Trophoblast cell (in vitro differentiated cells and primary cell): ENCODE measurements around the gene CLDN24.
A peak's percentile ranks its signal among the peaks of the same experiment; 100 is the strongest.

ENCODE experiments used
- DNase-seq, 2 donors: peaks; one replicate each; pipeline ENCODE4 v3.0.0-alpha.2; 2016
- H2AFZ ChIP-seq: 2 replicates; pipeline ENCODE4 v1.6.1; 2013; ENCODE audit warnings: low read length, moderate library complexity, mild to moderate bottlenecking; ENCODE audit not compliant: insufficient read depth, poor library complexity
- H2AK5ac ChIP-seq: 2 replicates; pipeline ENCODE4 v1.6.1; 2013; ENCODE audit warnings: mild to moderate bottlenecking, low read length
- H2BK120ac ChIP-seq: 2 replicates; pipeline ENCODE4 v1.6.1; 2013; ENCODE audit warnings: low read length, mild to moderate bottlenecking, moderate library complexity; ENCODE audit not compliant: insufficient read depth, poor library complexity
- H2BK12ac ChIP-seq: 2 replicates; pipeline ENCODE4 v1.6.1; 2013; ENCODE audit warnings: mild to moderate bottlenecking, low read length, moderate library complexity
- H2BK5ac ChIP-seq: 2 replicates; pipeline ENCODE4 v1.6.1; 2013; ENCODE audit warnings: low read length, low read depth, moderate library complexity, mild to moderate bottlenecking; ENCODE audit not compliant: poor library complexity
- H3K14ac ChIP-seq: 2 replicates; pipeline ENCODE4 v1.6.1; 2013; ENCODE audit warnings: mild to moderate bottlenecking, low read length
- H3K18ac ChIP-seq: 2 replicates; pipeline ENCODE4 v1.6.1; 2013; ENCODE audit warnings: mild to moderate bottlenecking, low read length
- H3K23ac ChIP-seq: 2 replicates; pipeline ENCODE4 v1.6.1; 2013; ENCODE audit warnings: low read length
- H3K27ac ChIP-seq: 2 replicates; pipeline ENCODE4 v1.5.1; 2013; ENCODE audit warnings: low read depth, mild to moderate bottlenecking, inconsistent platforms, low read length, moderate library complexity
- H3K27me3 ChIP-seq: 2 replicates; pipeline ENCODE4 v1.6.1; 2013; ENCODE audit warnings: inconsistent platforms, mild to moderate bottlenecking, low read length, moderate library complexity; ENCODE audit not compliant: insufficient read depth
- H3K36me3 ChIP-seq, 2 experiments: 1 replicate in 1 of 2; 2 replicates in 1 of 2; pipeline ENCODE4 v1.6.1; 2013; ENCODE audit warnings: low read length in 2 of 2, mild to moderate bottlenecking in 2 of 2, moderate library complexity in 1 of 2; ENCODE audit not compliant: insufficient read depth in 2 of 2, control insufficient read depth in 1 of 2
- H3K4ac ChIP-seq: 2 replicates; pipeline ENCODE4 v1.6.1; 2013; ENCODE audit warnings: low read depth, mild to moderate bottlenecking, low read length, moderate library complexity
- H3K4me1 ChIP-seq, 2 experiments: 1 replicate in 1 of 2; 2 replicates in 1 of 2; pipeline ENCODE4 v1.6.1; 2013; ENCODE audit warnings: low read length in 2 of 2, mild to moderate bottlenecking in 2 of 2, moderate library complexity in 1 of 2; ENCODE audit not compliant: insufficient read depth in 2 of 2, control insufficient read depth in 1 of 2
- H3K4me2 ChIP-seq: 2 replicates; pipeline ENCODE4 v1.6.1; 2013; ENCODE audit warnings: inconsistent platforms, mild to moderate bottlenecking, low read length, moderate library complexity
- H3K4me3 ChIP-seq: 2 replicates; pipeline ENCODE4 v1.5.1; 2013; ENCODE audit warnings: mild to moderate bottlenecking, low read depth, low read length, inconsistent platforms
- H3K79me1 ChIP-seq: one replicate; pipeline ENCODE4 v1.6.1; 2013; ENCODE audit warnings: low read length
- H3K79me2 ChIP-seq: 2 replicates; pipeline ENCODE4 v1.6.1; 2013; ENCODE audit warnings: low read length, mild to moderate bottlenecking; ENCODE audit not compliant: control insufficient read depth, insufficient read depth, poor library complexity
- H3K9ac ChIP-seq: 2 replicates; pipeline ENCODE4 v1.6.1; 2013; ENCODE audit warnings: mild to moderate bottlenecking, low read length
- H3K9me3 ChIP-seq: 2 replicates; pipeline ENCODE4 v1.6.1; 2013; ENCODE audit warnings: low read depth, mild to moderate bottlenecking, control low read depth, inconsistent platforms, low read length; ENCODE audit not compliant: insufficient read depth
- H4K12ac ChIP-seq: 2 replicates; pipeline ENCODE4 v1.6.1; 2013; ENCODE audit warnings: low read depth, mild to moderate bottlenecking, low read length, moderate library complexity
- H4K8ac ChIP-seq: 2 replicates; pipeline ENCODE4 v1.6.1; 2013; ENCODE audit warnings: low read depth, mild to moderate bottlenecking, low read length, moderate library complexity
- H4K91ac ChIP-seq: one replicate; pipeline ENCODE4 v1.6.1; 2013; ENCODE audit warnings: low read depth, mild to moderate bottlenecking, low read length, moderate library complexity
- WGBS: extraction: QIAGEN DNeasy Blood & Tissue Kit; methylation state at CpG from one replicate; pipeline ENCODE4 v1.1.7; 2013; ENCODE audit warnings: missing lambda C conversion rate; ENCODE audit not compliant: insufficient read length, insufficient coverage; ENCODE audit errors: extremely low coverage; 5-methylcytosine and 5-hydroxymethylcytosine counted together

The CLDN24 gene

GRCh38 chr4:183295711-183296110 lies 26.5 kb downstream of the CLDN24 start:
- Histone ChIP-seq H3K4me2 (peak overlapping the region; percentile 2), H3K18ac (no peak overlapping the region), H3K36me3 (peaks cover 4 to 8% of the 10 kb centered on the region in 2 experiments), H3K9ac (no peak overlapping the region), H2AK5ac (no peak overlapping the region), H3K23ac (no peak overlapping the region), H2BK12ac (no peak overlapping the region), H3K4ac (no peak overlapping the region), H4K12ac (no peak overlapping the region), H3K79me1 (no peaks in the 10 kb centered on the region), H3K4me1 (peaks cover 7 to 9% of the 10 kb centered on the region in 2 experiments), H3K27ac (no peak overlapping the region), H2AFZ (no peak overlapping the region), H4K8ac (no peak overlapping the region), H2BK120ac (no peak overlapping the region), H3K14ac (no peak overlapping the region), H3K79me2 (no peaks in the 10 kb centered on the region), H3K4me3 (no peak overlapping the region), H2BK5ac (no peak overlapping the region), H3K9me3 (no peaks in the 10 kb centered on the region), H4K91ac (no peak overlapping the region), H3K27me3 (no peaks in the 10 kb centered on the region)
- DNase-seq, result peak; percentile 47 to 68
- WGBS, result no CpG with 5 or more reads among the region's 10 CpGs

GRCh38 chr4:183291070-183291469 lies 31.2 kb downstream of the CLDN24 start:
- H2BK12ac ChIP-seq, result no peak overlapping the region
- H3K9ac ChIP-seq, result no peak overlapping the region
- H4K12ac ChIP-seq, result no peak overlapping the region
- no peak overlapping the region for H3K23ac ChIP-seq
- H3K36me3 ChIP-seq, result peaks cover 20 to 24% of the 10 kb centered on the region in 2 experiments
- H4K91ac ChIP-seq, result no peak overlapping the region
- H2BK5ac ChIP-seq, result no peak overlapping the region
- WGBS, result no CpG with 5 or more reads among the region's 2 CpGs
- H3K4ac ChIP-seq, result no peak overlapping the region
- H3K4me2 ChIP-seq, result no peak overlapping the region
- H3K18ac ChIP-seq, result no peak overlapping the region
- no peaks in the 10 kb centered on the region for H3K9me3 ChIP-seq
- H2AFZ ChIP-seq, result no peak overlapping the region
- no peaks in the 10 kb centered on the region for H3K79me1 ChIP-seq
- no peak overlapping the region for H3K14ac ChIP-seq
- H4K8ac ChIP-seq, result no peak overlapping the region
- no peak overlapping the region for H2AK5ac ChIP-seq
- no peak overlapping the region for H2BK120ac ChIP-seq
- no peaks in the 10 kb centered on the region for H3K27me3 ChIP-seq
- peaks cover 7 to 9% of the 10 kb centered on the region in 2 experiments for H3K4me1 ChIP-seq
- DNase-seq, result no peak
- H3K4me3 ChIP-seq, result no peak overlapping the region
- no peak overlapping the region for H3K27ac ChIP-seq
- no peaks in the 10 kb centered on the region for H3K79me2 ChIP-seq

GRCh38 chr4:183289688-183290087 lies 32.5 kb downstream of the CLDN24 start:
- no CpG with 5 or more reads among the region's 5 CpGs for WGBS
- Histone ChIP-seq H3K4ac (no peak overlapping the region), H4K91ac (no peak overlapping the region), H2AFZ (no peak overlapping the region), H2BK5ac (no peak overlapping the region), H3K36me3 (peaks cover 23 to 32% of the 10 kb centered on the region in 2 experiments), H3K79me2 (no peaks in the 10 kb centered on the region), H3K23ac (no peak overlapping the region), H4K12ac (no peak overlapping the region), H3K79me1 (no peaks in the 10 kb centered on the region), H3K27me3 (no peaks in the 10 kb centered on the region), H3K14ac (no peak overlapping the region), H3K4me2 (no peak overlapping the region), H2BK12ac (no peak overlapping the region), H4K8ac (no peak overlapping the region), H3K27ac (no peak overlapping the region), H3K4me1 (no peaks in the 10 kb centered on the region), H3K18ac (no peak overlapping the region), H3K9ac (no peak overlapping the region), H2BK120ac (no peak overlapping the region), H2AK5ac (no peak overlapping the region), H3K4me3 (no peak overlapping the region), H3K9me3 (no peaks in the 10 kb centered on the region)
- no peak for DNase-seq

- DNase-seq, result no peak
- no CpG with 5 or more reads among the region's 2 CpGs for WGBS
Measured at GRCh38 chr4:183288955-183289354, 33.3 kb downstream of the CLDN24 start.

More at GRCh38 chr4:183288955-183289354, 33.3 kb downstream of the CLDN24 start:
- Histone ChIP-seq H3K79me1 (no peaks in the 10 kb centered on the region), H3K36me3 (peaks cover 26 to 36% of the 10 kb centered on the region in 2 experiments), H4K91ac (no peak overlapping the region), H2AK5ac (no peak overlapping the region), H3K4me2 (no peak overlapping the region), H3K9ac (no peak overlapping the region), H2BK5ac (no peak overlapping the region), H4K8ac (no peak overlapping the region), H2BK120ac (no peak overlapping the region), H3K23ac (no peak overlapping the region), H2AFZ (no peak overlapping the region), H3K4me1 (no peaks in the 10 kb centered on the region), H3K27ac (no peak overlapping the region), H2BK12ac (no peak overlapping the region), H3K9me3 (no peaks in the 10 kb centered on the region), H3K27me3 (no peaks in the 10 kb centered on the region), H3K14ac (no peak overlapping the region), H3K79me2 (no peaks in the 10 kb centered on the region), H4K12ac (no peak overlapping the region), H3K18ac (no peak overlapping the region), H3K4me3 (no peak overlapping the region), H3K4ac (no peak overlapping the region)
